Fibroblast of villous mesenchyme (primary cell): Measurements from ENCODE around the gene RWDD3. TPM values are rescaled to one million over a fixed set of nuclear protein-coding genes. Genes with fewer than 3 reads are reported as not detected.
A peak's percentile ranks its signal among the peaks of the same experiment; 100 is the strongest.

ENCODE experiments used
- DNase-seq: peaks from one replicate; pipeline ENCODE4 v3.0.0-alpha.2; 2010; ENCODE audit warnings: low read depth
- H3K4me3 ChIP-seq: 2 replicates; pipeline ENCODE4 v1.5.1; 2011; ENCODE audit warnings: low read depth, mild to moderate bottlenecking, low read length
- CTCF ChIP-seq: IDR thresholded peaks from 2 replicates; pipeline ENCODE4 v1.5.1; 2012; ENCODE audit warnings: low read depth, mild to moderate bottlenecking, low read length; ENCODE audit not compliant: insufficient read depth
- total RNA-seq: library from RNA; depleted of rRNA; stranded (reverse); fragments of >200 nt; gene quantifications from 2 replicates; pipeline ENCODE4 v1.2.3, GENCODE V29; 2012

RWDD3 gene
- total RNA-seq = 10.0 and 13.8 TPM in 2 replicates

- TF ChIP-seq CTCF = peak; percentile 65
- peak within 1 kb of the TSS; percentile 93 for H3K4me3 ChIP-seq
- DNase-seq = peak; percentile 88
Observed at GRCh38 chr1:95233737-95234500, at the start of gene RWDD3. RWDD3 (plus strand) TSS chr1:95234210; CDS start chr1:95234231, 21 bp downstream.

- no peak overlapping the region for H3K4me3 ChIP-seq
- no peak for DNase-seq
- TF ChIP-seq CTCF = no peak
Observed at GRCh38 chr1:95186149-95186548, 47.9 kb upstream of the RWDD3 start.

DNA sequence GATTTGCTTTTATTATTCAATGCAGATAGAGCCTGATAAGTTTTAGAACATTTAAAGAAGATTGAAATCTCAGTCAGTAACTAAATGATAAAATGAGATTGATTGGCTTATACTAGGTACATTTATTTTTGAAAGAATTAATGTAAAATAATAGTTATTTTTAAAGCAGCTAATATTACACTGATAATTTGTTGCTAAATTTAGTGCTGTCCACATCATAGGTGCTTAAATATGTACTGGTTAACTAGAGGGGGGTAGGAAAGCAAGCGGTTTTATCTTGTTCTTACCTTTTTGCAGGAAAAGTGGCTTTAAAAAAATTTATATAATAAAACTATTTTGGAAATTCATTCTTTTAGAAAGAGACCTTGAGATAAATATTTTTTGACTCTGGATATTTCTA is 40.4 kb upstream of the RWDD3 start:
- no peak overlapping the region for H3K4me3 ChIP-seq
- no peak for DNase-seq
- TF ChIP-seq CTCF = no peak

- H3K4me3 ChIP-seq = no peak overlapping the region
- no peak for DNase-seq
- TF ChIP-seq CTCF = no peak
Observed at GRCh38 chr1:95195046-95195445, 39.0 kb upstream of the RWDD3 start.

GRCh38 chr1:95196017-95196416 is 38.0 kb upstream of the RWDD3 start:
- peak; percentile 20 for DNase-seq
- H3K4me3 ChIP-seq = no peak overlapping the region
- no peak for TF ChIP-seq CTCF

DNA sequence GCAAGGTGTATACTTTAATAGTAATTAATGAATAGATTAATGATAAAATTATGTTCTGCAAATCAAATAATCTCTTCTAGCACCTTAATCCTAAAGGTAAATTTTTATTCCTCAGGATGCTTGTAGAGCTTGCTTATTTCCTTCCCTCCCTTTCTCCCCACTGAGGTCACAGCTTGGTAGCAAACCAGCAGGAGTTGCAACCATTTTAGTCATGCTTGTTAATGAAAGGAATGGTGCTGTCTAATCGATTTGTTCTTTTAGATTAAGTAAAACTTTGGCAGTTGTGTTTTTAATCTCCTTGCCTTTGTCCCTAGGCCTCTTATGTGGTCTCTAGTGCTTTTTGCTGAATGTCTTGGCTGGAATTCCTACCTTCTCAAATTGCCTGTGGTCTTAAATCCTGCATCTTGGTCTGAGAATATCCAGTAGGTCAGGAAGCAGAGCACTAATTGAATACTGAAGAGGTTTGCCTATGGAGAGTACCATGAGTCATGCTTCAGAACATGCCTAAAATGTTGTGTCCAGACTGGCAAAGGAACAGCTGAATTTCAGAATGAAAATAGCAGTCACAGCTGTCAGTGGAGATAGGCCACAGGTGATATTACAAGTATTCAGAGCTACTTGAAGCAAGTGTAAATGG is 36.3 kb upstream of the RWDD3 start:
- no peak overlapping the region for H3K4me3 ChIP-seq
- peak; percentile 9 for DNase-seq
- no peak for TF ChIP-seq CTCF
